Endometrial microvascular endothelial cells (primary cell): ENCODE results near the gene TNPO1. TPM values are rescaled to one million over a fixed set of nuclear protein-coding genes. Genes with fewer than 3 reads are reported as not detected.
"Not testable (repeated sequence)": the region's sequence is repeated elsewhere in the genome, so short reads cannot be mapped to it uniquely, and the experiment has no call there.

Experiments
- in situ Hi-C: cut with HindIII; loops from 2 replicates; pipeline ENCODE4 v1.10.0; 2017; ENCODE audit warnings: low sequenced_read_pairs, low pct_unique_long_range_greater_than_20kb; ENCODE audit errors: inconsistent ontology term
- total RNA-seq: library from RNA; depleted of rRNA; stranded (reverse); fragments of >200 nt; gene quantifications from one replicate; pipeline ENCODE4 v1.2.3, GENCODE V29; 2015; ENCODE audit errors: inconsistent ontology term

Gene TNPO1
- total RNA-seq, 1 donor from 2014 or later: 357 TPM

GRCh38 chr5:72895758-72896157 lies 79.3 kb downstream of the TNPO1 start:
- in situ Hi-C loops: no loop called here

GRCh38 chr5:72906806-72907205 lies 90.3 kb downstream of the TNPO1 start:
- in situ Hi-C loops: no loop called here

- in situ Hi-C loops: no loop called here
These were observed 92.2 kb downstream of the TNPO1 start for GRCh38 chr5:72908664-72909063.

GRCh38 chr5:72917371-72917776 lies 100.9 kb downstream of the TNPO1 start:
- in situ Hi-C loops: no loop called here

GRCh38 chr5:72920690-72921502 lies 104.4 kb downstream of the TNPO1 start:
- in situ Hi-C loops: no loop called here

GRCh38 chr5:72921886-72922285 lies 105.4 kb downstream of the TNPO1 start:
- in situ Hi-C loops: no loop called here

- in situ Hi-C loops: no loop called here
These were observed 106.0 kb downstream of the TNPO1 start for GRCh38 chr5:72922422-72922821.

GRCh38 chr5:72925336-72926010 lies 109.0 kb downstream of the TNPO1 start:
- in situ Hi-C loops: no loop called here

GRCh38 chr5:72932686-72933085 lies 116.2 kb downstream of the TNPO1 start:
- in situ Hi-C loops: not testable (repeated sequence)

GRCh38 chr5:72934953-72935725 lies 118.7 kb downstream of the TNPO1 start:
- in situ Hi-C loops: not testable (repeated sequence)

GRCh38 chr5:72936893-72937292 lies 120.4 kb downstream of the TNPO1 start:
- in situ Hi-C loops: no loop called here

GRCh38 chr5:72937517-72938061 lies 121.1 kb downstream of the TNPO1 start:
- in situ Hi-C loops: no loop called here

- in situ Hi-C loops: no loop called here
These were observed 121.7 kb downstream of the TNPO1 start for GRCh38 chr5:72938206-72938605.

- in situ Hi-C loops: no loop called here
These were observed 123.6 kb downstream of the TNPO1 start for GRCh38 chr5:72940082-72940481.

- in situ Hi-C loops: no loop called here
These were observed 126.8 kb downstream of the TNPO1 start for GRCh38 chr5:72943307-72943706.

GRCh38 chr5:72947498-72947897 lies 131.0 kb downstream of the TNPO1 start:
- in situ Hi-C loops: no loop called here

GRCh38 chr5:72949481-72949880 lies 133.0 kb downstream of the TNPO1 start:
- in situ Hi-C loops: no loop called here

GRCh38 chr5:72951671-72952468 lies 135.4 kb downstream of the TNPO1 start:
- in situ Hi-C loops: no loop called here

GRCh38 chr5:72954389-72954788 lies 137.9 kb downstream of the TNPO1 start:
- in situ Hi-C loops: no loop called here
